SH-SY5Y (cell line): Measurements from ENCODE around the gene PPP1R8.

Experiments used
- GATA2 ChIP-seq: IDR thresholded peaks from 2 replicates; pipeline ENCODE4 v1.6.1; 2011; ENCODE audit warnings: mild to moderate bottlenecking, low read depth, low read length
- GATA3 ChIP-seq: IDR thresholded peaks from 2 replicates; pipeline ENCODE4 v1.6.1; 2011; ENCODE audit warnings: low read depth, mild to moderate bottlenecking, low read length, moderate library complexity

PPP1R8 gene

GRCh38 chr1:27891196-27891889 lies 60.8 kb downstream of the PPP1R8 start:
- TF ChIP-seq GATA2 (no peak), GATA3 (no peak)

- no peak for TF ChIP-seq GATA2
Observed at GRCh38 chr1:27894521-27894920, 63.9 kb downstream of the PPP1R8 start.
